CD4-positive, CD25-positive, alpha-beta regulatory T cell (primary cell): ENCODE measurements around the gene TDRD10. TPM values are rescaled to one million over a fixed set of nuclear protein-coding genes. Genes with fewer than 3 reads are reported as not detected.

Source experiments
- ATAC-seq, 2 donors: fragments of 150-1000 bp; cut with Tn5 transposase; one replicate each; pipeline ENCODE4 v1.10.0; 2021; ENCODE audit warnings: low read depth in 2 of 2, moderate number of reproducible peaks in 2 of 2, moderate library complexity in 1 of 2
- DNase-seq, 3 donors: peaks; one replicate each; pipeline versions ENCODE4 v3.0.0 to v3.0.0-alpha.2; 2012 to 2022; ENCODE audit warnings: mixed read lengths in 1 of 3
- H3K27ac ChIP-seq: one replicate; pipeline ENCODE4 v1.7.0; 2013; ENCODE audit warnings: mild to moderate bottlenecking, low read length; ENCODE audit not compliant: insufficient read depth, poor library complexity, severe bottlenecking
- H3K27me3 ChIP-seq: one replicate; pipeline ENCODE4 v1.7.0; 2013; ENCODE audit warnings: low read length; ENCODE audit not compliant: control insufficient read depth, insufficient read depth
- H3K36me3 ChIP-seq: one replicate; pipeline ENCODE4 v1.7.0; 2013; ENCODE audit warnings: mild to moderate bottlenecking, low read length, moderate library complexity; ENCODE audit not compliant: control insufficient read depth, insufficient read depth
- H3K4me1 ChIP-seq: 2 replicates; pipeline ENCODE4 v1.7.0; 2013; ENCODE audit warnings: mild to moderate bottlenecking, low read length; ENCODE audit not compliant: insufficient read depth, control insufficient read depth, poor library complexity, severe bottlenecking
- H3K4me3 ChIP-seq: one replicate; pipeline ENCODE4 v1.7.0; 2013; ENCODE audit warnings: low read depth, mild to moderate bottlenecking, low read length, moderate library complexity
- H3K9me3 ChIP-seq, 2 experiments: 1 replicate in 1 of 2; 2 replicates in 1 of 2; pipeline ENCODE4 v1.7.0; 2013; ENCODE audit warnings: low read length in 2 of 2, mild to moderate bottlenecking in 1 of 2, moderate library complexity in 1 of 2; ENCODE audit not compliant: control insufficient read depth in 2 of 2
- H3K27ac Mint-ChIP-seq, 3 donors: one replicate each; pipeline ENCODE4 v1.8.0; 2020 to 2022; ENCODE audit warnings: mild to moderate bottlenecking in 3 of 3, mixed read lengths in 3 of 3, moderate library complexity in 2 of 3
- H3K27me3 Mint-ChIP-seq: one replicate; pipeline ENCODE4 v1.8.0; 2022; ENCODE audit warnings: mild to moderate bottlenecking, mixed read lengths
- H3K36me3 Mint-ChIP-seq: one replicate; pipeline ENCODE4 v1.8.0; 2020; ENCODE audit warnings: mixed read lengths
- H3K4me1 Mint-ChIP-seq, 4 donors: one replicate each; pipeline ENCODE4 v1.8.0; 2020 to 2022; ENCODE audit warnings: mixed read lengths in 4 of 4, mild to moderate bottlenecking in 1 of 4
- H3K4me3 Mint-ChIP-seq, 4 donors: one replicate each; pipeline ENCODE4 v1.8.0; 2020 to 2022; ENCODE audit warnings: mild to moderate bottlenecking in 4 of 4, mixed read lengths in 4 of 4, moderate library complexity in 3 of 4
- H3K9me3 Mint-ChIP-seq, 7 donors: one replicate each; pipeline ENCODE4 v1.8.0; 2020 to 2022; ENCODE audit warnings: mixed read lengths in 7 of 7, mild to moderate bottlenecking in 3 of 7, moderate library complexity in 2 of 7
- polyA plus RNA-seq, 4 donors: library from polyadenylated mRNA; unstranded; fragments of 300-500 nt; fragmentation: Illumina TruSeq; gene quantifications; one replicate each; pipeline ENCODE4 v1.2.3, GENCODE V29; 2021
- total RNA-seq: library from RNA; stranded (reverse); gene quantifications from one replicate; pipeline ENCODE4 v1.2.3, GENCODE V29; 2022

TDRD10 gene
- total and polyA plus RNA-seq, 5 donors from 2014 or later = not detected

- Histone ChIP-seq H3K4me3 (no peak overlapping the region), H3K27ac (no peak overlapping the region), H3K4me1 (peaks cover 6% of the 10 kb centered on the region), H3K27me3 (peaks cover 3% of the 10 kb centered on the region), H3K36me3 (no peaks in the 10 kb centered on the region), H3K9me3 (no peaks in the 10 kb centered on the region)
- Mint-ChIP-seq H3K36me3 (no peaks in the 10 kb centered on the region), H3K27ac (peak overlapping the region in 1 of 3 donors; percentile 38), H3K4me1 (peaks cover 0 to 5% (median 4%) of the 10 kb centered on the region in 4 donors), H3K27me3 (peaks cover 14% of the 10 kb centered on the region), H3K9me3 (peaks cover 0 to 2% (median 0%) of the 10 kb centered on the region in 7 donors), H3K4me3 (no peak overlapping the region)
- ATAC-seq (no peak), DNase-seq (no peak)
Observed at GRCh38 chr1:154572468-154573167, 70.6 kb downstream of the TDRD10 start.

- peaks cover 3% of the 10 kb centered on the region for H3K27me3 ChIP-seq
- Mint-ChIP-seq H3K4me3 (no peak overlapping the region), H3K9me3 (peaks cover 0 to 2% (median 0%) of the 10 kb centered on the region in 7 donors), H3K27ac (no peak overlapping the region), H3K27me3 (peaks cover 10% of the 10 kb centered on the region), H3K36me3 (no peaks in the 10 kb centered on the region), H3K4me1 (peaks cover 0 to 5% (median 2%) of the 10 kb centered on the region in 4 donors)
- ATAC-seq (no peak), DNase-seq (no peak)
- H3K36me3 ChIP-seq = no peaks in the 10 kb centered on the region
- no peak overlapping the region for H3K4me3 ChIP-seq
- H3K4me1 ChIP-seq = peaks cover under 1% of the 10 kb centered on the region
- no peaks in the 10 kb centered on the region for H3K9me3 ChIP-seq
- no peak overlapping the region for H3K27ac ChIP-seq
Observed at GRCh38 chr1:154573168-154573510, 71.1 kb downstream of the TDRD10 start.

- peaks cover 0 to 5% (median under 1%) of the 10 kb centered on the region in 4 donors for H3K4me1 Mint-ChIP-seq
- H3K27me3 Mint-ChIP-seq = peaks cover 9% of the 10 kb centered on the region
- Histone ChIP-seq H3K9me3 (no peaks in the 10 kb centered on the region), H3K27me3 (no peaks in the 10 kb centered on the region), H3K27ac (no peak overlapping the region), H3K4me1 (no peaks in the 10 kb centered on the region), H3K36me3 (peaks cover 14% of the 10 kb centered on the region), H3K4me3 (no peak overlapping the region)
- no peak overlapping the region for H3K4me3 Mint-ChIP-seq
- DNase-seq (no peak), ATAC-seq (no peak)
- H3K9me3 Mint-ChIP-seq = peaks cover 0 to 2% (median 0%) of the 10 kb centered on the region in 7 donors
- peak overlapping the region in 1 of 3 donors; percentile 52 for H3K27ac Mint-ChIP-seq
- peaks cover 10% of the 10 kb centered on the region for H3K36me3 Mint-ChIP-seq
Observed at GRCh38 chr1:154574716-154575115, 72.7 kb downstream of the TDRD10 start.

GRCh38 chr1:154575147-154575927, 73.3 kb downstream of the TDRD10 start:
- H3K36me3 Mint-ChIP-seq = peaks cover 12% of the 10 kb centered on the region
- H3K4me1 Mint-ChIP-seq = peaks cover 0 to 5% (median 0%) of the 10 kb centered on the region in 4 donors
- Histone ChIP-seq H3K9me3 (no peaks in the 10 kb centered on the region), H3K4me1 (no peaks in the 10 kb centered on the region), H3K4me3 (no peak overlapping the region), H3K27ac (no peak overlapping the region), H3K36me3 (peaks cover 19% of the 10 kb centered on the region), H3K27me3 (no peaks in the 10 kb centered on the region)
- ATAC-seq (no peak), DNase-seq (no peak)
- H3K4me3 Mint-ChIP-seq = no peak overlapping the region
- H3K9me3 Mint-ChIP-seq = peaks cover 0 to 2% (median 0%) of the 10 kb centered on the region in 7 donors
- peak overlapping the region in 2 of 3 donors; percentile 52 to 93 for H3K27ac Mint-ChIP-seq
- peaks cover 9% of the 10 kb centered on the region for H3K27me3 Mint-ChIP-seq

GRCh38 chr1:154575951-154576566, 74.0 kb downstream of the TDRD10 start:
- no peak overlapping the region for H3K4me3 Mint-ChIP-seq
- peaks cover 9% of the 10 kb centered on the region for H3K27me3 Mint-ChIP-seq
- peaks cover 0 to 5% (median 0%) of the 10 kb centered on the region in 4 donors for H3K4me1 Mint-ChIP-seq
- peak overlapping the region in 1 of 3 donors; percentile 93 for H3K27ac Mint-ChIP-seq
- Histone ChIP-seq H3K27ac (no peak overlapping the region), H3K27me3 (no peaks in the 10 kb centered on the region), H3K36me3 (peaks cover 26% of the 10 kb centered on the region), H3K4me1 (no peaks in the 10 kb centered on the region), H3K9me3 (no peaks in the 10 kb centered on the region), H3K4me3 (no peak overlapping the region)
- peaks cover 0 to 2% (median 0%) of the 10 kb centered on the region in 7 donors for H3K9me3 Mint-ChIP-seq
- no peak for ATAC-seq
- peaks cover 15% of the 10 kb centered on the region for H3K36me3 Mint-ChIP-seq
- DNase-seq = no peak

GRCh38 chr1:154577346-154578057, 75.5 kb downstream of the TDRD10 start:
- Mint-ChIP-seq H3K27me3 (peaks cover 7% of the 10 kb centered on the region), H3K4me1 (peaks cover 0 to 5% (median 0%) of the 10 kb centered on the region in 4 donors), H3K27ac (peak overlapping the region in 1 of 3 donors; percentile 66), H3K9me3 (peaks cover 0 to 2% (median 0%) of the 10 kb centered on the region in 7 donors), H3K36me3 (peaks cover 22% of the 10 kb centered on the region), H3K4me3 (no peak overlapping the region)
- Histone ChIP-seq H3K4me3 (no peak overlapping the region), H3K36me3 (peaks cover 39% of the 10 kb centered on the region), H3K4me1 (no peaks in the 10 kb centered on the region), H3K27ac (no peak overlapping the region), H3K27me3 (no peaks in the 10 kb centered on the region), H3K9me3 (no peaks in the 10 kb centered on the region)
- no peak for DNase-seq
- ATAC-seq = no peak

GRCh38 chr1:154578058-154578418, 76.0 kb downstream of the TDRD10 start:
- H3K4me3 ChIP-seq = no peak overlapping the region
- H3K4me3 Mint-ChIP-seq = no peak overlapping the region
- H3K4me1 Mint-ChIP-seq = peaks cover 0 to 5% (median 0%) of the 10 kb centered on the region in 4 donors
- H3K9me3 Mint-ChIP-seq = peaks cover 0 to 2% (median 0%) of the 10 kb centered on the region in 7 donors
- H3K27me3 Mint-ChIP-seq = peaks cover 2% of the 10 kb centered on the region
- H3K4me1 ChIP-seq = no peaks in the 10 kb centered on the region
- H3K9me3 ChIP-seq = no peaks in the 10 kb centered on the region
- DNase-seq (no peak), ATAC-seq (no peak)
- no peaks in the 10 kb centered on the region for H3K27me3 ChIP-seq
- peaks cover 22% of the 10 kb centered on the region for H3K36me3 Mint-ChIP-seq
- no peak overlapping the region for H3K27ac ChIP-seq
- peak overlapping the region in 1 of 3 donors; percentile 38 for H3K27ac Mint-ChIP-seq
- H3K36me3 ChIP-seq = peaks cover 45% of the 10 kb centered on the region
